PFSK-1 (cell line): ENCODE data around the gene VIL1.

Experiments
- FOXP2 ChIP-seq: optimal IDR thresholded peaks from 2 replicates; pipeline ENCODE3; 2011; ENCODE audit warnings: borderline replicate concordance, control low read depth, inconsistent platforms; ENCODE audit not compliant: insufficient read depth; ENCODE audit errors: extremely low read length, extremely low read depth
- POLR2AphosphoS5 ChIP-seq: IDR thresholded peaks from 2 replicates; pipeline ENCODE4 v1.6.1; 2012; ENCODE audit warnings: low read depth, mild to moderate bottlenecking, control low read depth, low read length, moderate library complexity
- REST ChIP-seq, 2 experiments: IDR thresholded peaks; 2 replicates each; pipeline versions ENCODE4 v1.6.1 to v1.8.0; 2011 to 2012; ENCODE audit warnings: low read depth in 2 of 2, low read length in 2 of 2, control low read depth in 1 of 2, inconsistent platforms in 1 of 2, mild to moderate bottlenecking in 1 of 2, moderate library complexity in 1 of 2; ENCODE audit not compliant: insufficient read depth in 1 of 2
- SIN3A ChIP-seq: IDR thresholded peaks from 2 replicates; pipeline ENCODE4 v1.6.1; 2012; ENCODE audit warnings: mild to moderate bottlenecking, low read length, moderate library complexity, borderline replicate concordance; ENCODE audit not compliant: insufficient read depth
- TAF1 ChIP-seq: IDR thresholded peaks from 2 replicates; pipeline ENCODE4 v1.6.1; 2012; ENCODE audit warnings: low read length, control low read depth, borderline replicate concordance; ENCODE audit not compliant: insufficient read depth

GRCh38 chr2:218399391-218400166 lies 19.3 kb upstream of the VIL1 start, which contains the start of gene CTDSP1:
- TF ChIP-seq SIN3A = 0 out of 2 replicates have a peak, but pooled peaks have one; percentile 10
- no peak for TF ChIP-seq POLR2AphosphoS5
- TF ChIP-seq REST (IDR thresholded peaks at IDR 0.05; ENCODE audit: insufficient read depth in 1 of 2, low read depth in 2 of 2, low read length in 2 of 2) = no peak
- no peak for TF ChIP-seq TAF1
- peak; percentile 80 for TF ChIP-seq FOXP2
